Prostate gland (tissue), 2 donors: ENCODE results near the gene ARHGDIA.

ENCODE experiments used
- CTCF ChIP-seq, 4 experiments: fragments of 200-600 bp in 2 of 4; fragments of 450-650 bp in 2 of 4; sonication (generic) in 2 of 4; IDR thresholded peaks; 1 replicate in 3 of 4; 2 replicates in 1 of 4; pipeline ENCODE4 v1.5.1; 2016 to 2019; ENCODE audit warnings: antibody characterized with exemption in 4 of 4, mild to moderate bottlenecking in 2 of 4, moderate library complexity in 2 of 4
- POLR2A ChIP-seq: fragments of 450-650 bp; IDR thresholded peaks from one replicate; pipeline ENCODE4 v1.6.1; 2016; ENCODE audit warnings: antibody characterized with exemption, mild to moderate bottlenecking
- POLR2AphosphoS5 ChIP-seq: sonication (generic); formaldehyde crosslinking; IDR thresholded peaks from one replicate; pipeline ENCODE4 v1.6.1; 2017; ENCODE audit warnings: antibody characterized with exemption

- TF ChIP-seq CTCF (IDR thresholded peaks at IDR 0.05) = no peak
- no peak for TF ChIP-seq POLR2AphosphoS5
- TF ChIP-seq POLR2A = no peak
These were observed 27.3 kb downstream of the ARHGDIA start for GRCh38 chr17:81843713-81844326.
